ENCODE data around the gene RALGPS1.

The RALGPS1 gene

DNA sequence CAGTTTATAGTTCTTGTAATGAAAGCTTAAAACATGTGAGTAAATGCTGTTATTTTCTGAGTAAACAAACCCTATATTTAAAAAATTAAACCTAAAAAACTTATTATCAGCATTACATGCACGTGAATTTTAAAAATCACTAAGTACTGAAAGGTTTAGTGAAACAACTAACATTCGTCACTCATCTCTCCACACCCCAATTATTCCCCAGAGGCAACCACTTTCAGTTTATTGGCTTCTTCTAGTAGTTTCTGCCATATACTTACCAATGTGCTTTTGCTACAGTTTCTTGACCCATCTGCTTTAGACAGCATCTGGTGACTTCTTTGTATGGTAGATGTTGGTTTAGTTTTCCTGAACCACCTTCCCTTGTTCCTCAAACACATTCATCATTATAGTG is 149.8 kb downstream of the RALGPS1 start (continued):
- no peak for TF ChIP-seq ZNF211 (tag by site-specific recombination; IDR thresholded peaks at IDR 0.05; ENCODE audit: low read depth)
- TF ChIP-seq, protein P1, sequence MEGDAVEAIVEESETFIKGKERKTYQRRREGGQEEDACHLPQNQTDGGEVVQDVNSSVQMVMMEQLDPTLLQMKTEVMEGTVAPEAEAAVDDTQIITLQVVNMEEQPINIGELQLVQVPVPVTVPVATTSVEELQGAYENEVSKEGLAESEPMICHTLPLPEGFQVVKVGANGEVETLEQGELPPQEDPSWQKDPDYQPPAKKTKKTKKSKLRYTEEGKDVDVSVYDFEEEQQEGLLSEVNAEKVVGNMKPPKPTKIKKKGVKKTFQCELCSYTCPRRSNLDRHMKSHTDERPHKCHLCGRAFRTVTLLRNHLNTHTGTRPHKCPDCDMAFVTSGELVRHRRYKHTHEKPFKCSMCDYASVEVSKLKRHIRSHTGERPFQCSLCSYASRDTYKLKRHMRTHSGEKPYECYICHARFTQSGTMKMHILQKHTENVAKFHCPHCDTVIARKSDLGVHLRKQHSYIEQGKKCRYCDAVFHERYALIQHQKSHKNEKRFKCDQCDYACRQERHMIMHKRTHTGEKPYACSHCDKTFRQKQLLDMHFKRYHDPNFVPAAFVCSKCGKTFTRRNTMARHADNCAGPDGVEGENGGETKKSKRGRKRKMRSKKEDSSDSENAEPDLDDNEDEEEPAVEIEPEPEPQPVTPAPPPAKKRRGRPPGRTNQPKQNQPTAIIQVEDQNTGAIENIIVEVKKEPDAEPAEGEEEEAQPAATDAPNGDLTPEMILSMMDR (tag by site-specific recombination; IDR thresholded peaks at IDR 0.05): no peak
- no peak for TF ChIP-seq HOXA7 (CRISPR knock-in tag; IDR thresholded peaks at IDR 0.05; ENCODE audit: borderline replicate concordance)
- TF ChIP-seq ZNF184 (tag by site-specific recombination; IDR thresholded peaks at IDR 0.05): no peak
- TF ChIP-seq, protein P2, sequence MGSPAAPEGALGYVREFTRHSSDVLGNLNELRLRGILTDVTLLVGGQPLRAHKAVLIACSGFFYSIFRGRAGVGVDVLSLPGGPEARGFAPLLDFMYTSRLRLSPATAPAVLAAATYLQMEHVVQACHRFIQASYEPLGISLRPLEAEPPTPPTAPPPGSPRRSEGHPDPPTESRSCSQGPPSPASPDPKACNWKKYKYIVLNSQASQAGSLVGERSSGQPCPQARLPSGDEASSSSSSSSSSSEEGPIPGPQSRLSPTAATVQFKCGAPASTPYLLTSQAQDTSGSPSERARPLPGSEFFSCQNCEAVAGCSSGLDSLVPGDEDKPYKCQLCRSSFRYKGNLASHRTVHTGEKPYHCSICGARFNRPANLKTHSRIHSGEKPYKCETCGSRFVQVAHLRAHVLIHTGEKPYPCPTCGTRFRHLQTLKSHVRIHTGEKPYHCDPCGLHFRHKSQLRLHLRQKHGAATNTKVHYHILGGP (tag by site-specific recombination; IDR thresholded peaks at IDR 0.05): no peak

DNA sequence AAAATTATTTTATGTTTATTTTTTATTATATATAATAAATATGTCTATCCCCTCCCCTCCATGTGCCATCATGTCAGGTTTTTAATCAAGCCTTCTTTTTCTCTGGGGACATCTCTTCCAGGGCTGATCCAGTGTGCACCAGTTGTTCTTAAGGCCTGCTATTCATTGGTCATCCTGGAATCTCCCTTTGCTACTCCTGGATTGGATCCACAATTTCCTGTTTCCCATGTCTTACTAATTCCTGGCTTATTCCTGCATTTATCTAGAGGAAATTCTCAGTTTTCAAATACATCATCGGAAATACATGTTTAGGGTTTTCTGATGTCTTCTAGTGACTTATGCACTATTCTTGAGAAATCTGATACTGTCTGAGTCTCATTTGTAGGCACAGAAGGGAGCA is 151.0 kb downstream of the RALGPS1 start:
- no peak overlapping the region for H3K27ac ChIP-seq (ENCODE audit: extremely low read depth, low read depth, low read length)
- peaks cover 0 to 7% of the 10 kb centered on the region in 2 experiments; a peak in 2 of 3 replicates for H3K36me3 ChIP-seq (ENCODE audit: control insufficient read depth in 2 of 2, insufficient read depth in 1 of 2, low read length in 2 of 2)
- no peak overlapping the region for H3K4me3 ChIP-seq (ENCODE audit: low read depth, low read length)
- H3K4me1 ChIP-seq (ENCODE audit: control insufficient read depth, insufficient read depth, low read length): no peaks in the 10 kb centered on the region
- H3K9me3 ChIP-seq (ENCODE audit: control insufficient read depth, insufficient read depth, low read depth, low read length): no peaks in the 10 kb centered on the region
- TF ChIP-seq ZNF157 (tag by site-specific recombination; IDR thresholded peaks at IDR 0.05): no peak
- TF ChIP-seq ZNF501 (tag by site-specific recombination; IDR thresholded peaks at IDR 0.05): no peak
- TF ChIP-seq ZNF146 (tag by site-specific recombination; IDR thresholded peaks at IDR 0.05): no peak
- TF ChIP-seq ZNF350 (tag by site-specific recombination; IDR thresholded peaks at IDR 0.05): no peak
- TF ChIP-seq, protein P3, sequence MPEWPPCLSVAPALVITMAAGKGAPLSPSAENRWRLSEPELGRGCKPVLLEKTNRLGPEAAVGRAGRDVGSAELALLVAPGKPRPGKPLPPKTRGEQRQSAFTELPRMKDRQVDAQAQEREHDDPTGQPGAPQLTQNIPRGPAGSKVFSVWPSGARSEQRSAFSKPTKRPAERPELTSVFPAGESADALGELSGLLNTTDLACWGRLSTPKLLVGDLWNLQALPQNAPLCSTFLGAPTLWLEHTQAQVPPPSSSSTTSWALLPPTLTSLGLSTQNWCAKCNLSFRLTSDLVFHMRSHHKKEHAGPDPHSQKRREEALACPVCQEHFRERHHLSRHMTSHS (tag by site-specific recombination; IDR thresholded peaks at IDR 0.05): no peak
- ChIA-PET POLR2A (no interaction called here), CTCF (interaction anchor here (1.0 kb wide), 1 partner anchor 10 kb away, joined by 3 read pairs; no protein-coding TSS in a partner anchor)

DNA sequence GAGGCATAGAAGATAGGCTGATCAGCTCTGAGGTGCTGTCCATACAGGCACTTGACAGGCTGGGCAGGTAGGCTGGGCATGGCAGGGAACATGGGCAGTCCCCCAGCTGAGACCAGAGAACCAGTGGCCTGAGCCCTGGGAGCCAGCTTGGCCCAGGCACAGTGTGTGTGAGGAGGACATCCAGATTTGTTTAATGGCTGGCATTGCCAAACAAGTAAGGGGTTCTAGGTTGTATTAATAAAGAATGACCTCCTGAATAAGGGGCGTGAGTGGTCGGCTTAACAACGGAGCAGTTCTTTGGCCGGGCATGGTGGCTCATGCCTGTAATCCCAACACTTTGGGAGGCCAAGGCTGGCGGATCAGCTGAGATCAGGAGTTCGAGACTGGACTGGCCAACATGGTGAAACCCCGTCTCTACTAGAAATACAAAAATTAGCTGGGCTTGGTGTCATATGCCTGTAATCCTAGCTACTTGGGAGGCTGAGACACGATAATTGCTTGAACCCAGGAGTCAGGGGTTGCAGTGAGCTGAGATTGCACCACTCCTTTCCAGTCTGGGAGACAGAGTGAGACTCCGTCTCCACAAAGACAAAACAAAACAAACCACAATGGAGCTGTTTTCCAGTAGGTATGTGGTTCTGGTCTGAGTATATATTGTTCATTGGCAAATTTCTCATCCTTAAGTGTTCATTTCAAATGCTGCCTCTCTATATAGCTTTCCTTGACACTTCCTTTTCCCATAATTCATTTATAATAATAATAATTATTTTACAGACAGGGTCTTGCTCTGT is 151.7 kb downstream of the RALGPS1 start:
- Histone ChIP-seq H3K4me1 (ENCODE audit: control insufficient read depth, insufficient read depth, low read length) (no peaks in the 10 kb centered on the region), H3K36me3 (ENCODE audit: control insufficient read depth in 2 of 2, insufficient read depth in 1 of 2, low read length in 2 of 2) (peaks cover 0 to 7% of the 10 kb centered on the region in 2 experiments; a peak in 2 of 3 replicates), H3K9me3 (ENCODE audit: control insufficient read depth, insufficient read depth, low read depth, low read length) (no peaks in the 10 kb centered on the region), H3K4me3 (ENCODE audit: low read depth, low read length) (no peak overlapping the region), H3K27ac (ENCODE audit: extremely low read depth, low read depth, low read length) (no peak overlapping the region)
- ChIA-PET CTCF (interaction anchor here (0.6 to 1.0 kb wide), 3 partner anchors 9 to 128 kb away, joined by 3 to 4 read pairs (median 3); no protein-coding TSS in a partner anchor), POLR2A (no interaction called here)
- TF ChIP-seq ZBTB8A (tag by site-specific recombination; IDR thresholded peaks at IDR 0.05) (no peak), ZNF184 (tag by site-specific recombination; IDR thresholded peaks at IDR 0.05) (no peak), ZNF133 (tag by site-specific recombination; IDR thresholded peaks at IDR 0.05) (no peak), PRDM1 (tag by site-specific recombination; IDR thresholded peaks at IDR 0.05) (no peak), SCRT1 (tag by site-specific recombination; IDR thresholded peaks at IDR 0.05; ENCODE audit: borderline replicate concordance) (no peak), ZNF701 (tag by site-specific recombination; IDR thresholded peaks at IDR 0.05) (no peak), ZNF221 (tag by site-specific recombination; IDR thresholded peaks at IDR 0.05; ENCODE audit: borderline replicate concordance) (no peak), ZNF792 (tag by site-specific recombination; IDR thresholded peaks at IDR 0.05) (no peak), ZNF626 (tag by site-specific recombination; IDR thresholded peaks at IDR 0.05) (no peak), ZNF600 (tag by site-specific recombination; IDR thresholded peaks at IDR 0.05) (no peak), KLF1 (tag by site-specific recombination; IDR thresholded peaks at IDR 0.05) (no peak), SETDB1 (IDR thresholded peaks at IDR 0.05; ENCODE audit: insufficient read length, low read length) (no peak), GLIS2 (tag by site-specific recombination; IDR thresholded peaks at IDR 0.05) (no peak)
- TF ChIP-seq, protein P4, sequence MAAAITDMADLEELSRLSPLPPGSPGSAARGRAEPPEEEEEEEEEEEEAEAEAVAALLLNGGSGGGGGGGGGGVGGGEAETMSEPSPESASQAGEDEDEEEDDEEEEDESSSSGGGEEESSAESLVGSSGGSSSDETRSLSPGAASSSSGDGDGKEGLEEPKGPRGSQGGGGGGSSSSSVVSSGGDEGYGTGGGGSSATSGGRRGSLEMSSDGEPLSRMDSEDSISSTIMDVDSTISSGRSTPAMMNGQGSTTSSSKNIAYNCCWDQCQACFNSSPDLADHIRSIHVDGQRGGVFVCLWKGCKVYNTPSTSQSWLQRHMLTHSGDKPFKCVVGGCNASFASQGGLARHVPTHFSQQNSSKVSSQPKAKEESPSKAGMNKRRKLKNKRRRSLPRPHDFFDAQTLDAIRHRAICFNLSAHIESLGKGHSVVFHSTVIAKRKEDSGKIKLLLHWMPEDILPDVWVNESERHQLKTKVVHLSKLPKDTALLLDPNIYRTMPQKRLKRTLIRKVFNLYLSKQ (tag by site-specific recombination; IDR thresholded peaks at IDR 0.05; ENCODE audit: borderline replicate concordance): no peak
- TF ChIP-seq, protein P5, sequence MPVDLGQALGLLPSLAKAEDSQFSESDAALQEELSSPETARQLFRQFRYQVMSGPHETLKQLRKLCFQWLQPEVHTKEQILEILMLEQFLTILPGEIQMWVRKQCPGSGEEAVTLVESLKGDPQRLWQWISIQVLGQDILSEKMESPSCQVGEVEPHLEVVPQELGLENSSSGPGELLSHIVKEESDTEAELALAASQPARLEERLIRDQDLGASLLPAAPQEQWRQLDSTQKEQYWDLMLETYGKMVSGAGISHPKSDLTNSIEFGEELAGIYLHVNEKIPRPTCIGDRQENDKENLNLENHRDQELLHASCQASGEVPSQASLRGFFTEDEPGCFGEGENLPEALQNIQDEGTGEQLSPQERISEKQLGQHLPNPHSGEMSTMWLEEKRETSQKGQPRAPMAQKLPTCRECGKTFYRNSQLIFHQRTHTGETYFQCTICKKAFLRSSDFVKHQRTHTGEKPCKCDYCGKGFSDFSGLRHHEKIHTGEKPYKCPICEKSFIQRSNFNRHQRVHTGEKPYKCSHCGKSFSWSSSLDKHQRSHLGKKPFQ (tag by site-specific recombination; IDR thresholded peaks at IDR 0.05): no peak
- TF ChIP-seq, protein P6, sequence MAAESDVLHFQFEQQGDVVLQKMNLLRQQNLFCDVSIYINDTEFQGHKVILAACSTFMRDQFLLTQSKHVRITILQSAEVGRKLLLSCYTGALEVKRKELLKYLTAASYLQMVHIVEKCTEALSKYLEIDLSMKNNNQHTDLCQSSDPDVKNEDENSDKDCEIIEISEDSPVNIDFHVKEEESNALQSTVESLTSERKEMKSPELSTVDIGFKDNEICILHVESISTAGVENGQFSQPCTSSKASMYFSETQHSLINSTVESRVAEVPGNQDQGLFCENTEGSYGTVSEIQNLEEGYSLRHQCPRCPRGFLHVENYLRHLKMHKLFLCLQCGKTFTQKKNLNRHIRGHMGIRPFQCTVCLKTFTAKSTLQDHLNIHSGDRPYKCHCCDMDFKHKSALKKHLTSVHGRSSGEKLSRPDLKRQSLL (tag by site-specific recombination; IDR thresholded peaks at IDR 0.05): no peak
